Adrenal gland (tissue), 5 donors: ENCODE results near the gene CEACAM18.

Experiments used
- CTCF ChIP-seq, 6 experiments: fragments of 450-650 bp in 4 of 6; fragments of 200-600 bp in 2 of 6; sonication (generic) in 1 of 6; IDR thresholded peaks; 1 replicate in 5 of 6; 2 replicates in 1 of 6; pipeline versions ENCODE4 v1.5.1 to v1.8.0; 2016 to 2021; ENCODE audit warnings: antibody characterized with exemption in 6 of 6, mild to moderate bottlenecking in 2 of 6, moderate library complexity in 1 of 6
- POLR2A ChIP-seq, 2 donors: fragments of 450-650 bp; IDR thresholded peaks; one replicate each; pipeline ENCODE4 v1.6.1; 2017; ENCODE audit warnings: antibody characterized with exemption in 2 of 2, mild to moderate bottlenecking in 2 of 2, moderate library complexity in 1 of 2
- donor health status: DM: no; HTN: no; CAD: no.

DNA sequence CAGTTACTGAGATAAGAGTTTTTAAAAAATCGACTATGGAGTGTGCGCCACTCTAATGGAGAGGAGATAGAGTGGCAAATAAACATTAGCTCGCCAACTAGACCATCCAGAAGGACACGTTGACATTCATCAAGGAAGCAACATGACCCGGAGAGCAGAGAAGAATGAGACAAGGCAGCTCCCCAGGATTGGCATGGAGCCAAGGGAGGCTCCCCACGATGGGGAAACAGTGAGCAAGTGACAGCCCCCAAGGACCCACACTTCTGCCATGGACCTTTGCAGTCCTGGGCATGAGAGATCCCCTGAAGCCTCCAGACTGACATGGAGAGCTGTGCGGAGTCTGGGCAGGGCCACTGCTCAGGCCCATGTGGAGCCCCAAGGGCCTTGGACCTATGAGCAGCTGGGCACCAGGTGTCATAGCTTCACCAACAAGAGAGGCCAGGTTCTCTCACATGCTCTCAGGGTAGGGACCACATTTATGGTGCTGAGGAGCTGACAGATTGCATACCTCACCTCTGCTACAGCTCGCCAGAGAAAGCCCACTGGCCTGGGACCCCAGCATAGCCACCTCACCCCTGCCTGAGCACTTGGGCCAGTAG lies 46.4 kb downstream of the CEACAM18 start:
- TF ChIP-seq CTCF (IDR thresholded peaks at IDR 0.05) (no peak), POLR2A (IDR thresholded peaks at IDR 0.05) (no peak)
